IPS-NIHi7 (cell line): Measurements from ENCODE around the gene CAPZB.
"Not testable (repeated sequence)": the region's sequence is repeated elsewhere in the genome, so short reads cannot be mapped to it uniquely, and the experiment has no call there.

ENCODE experiments used
- DNase-seq: peaks from one replicate; pipeline ENCODE4 v3.0.0; 2012; ENCODE audit warnings: mixed read lengths; ENCODE audit errors: extremely low spot score

The CAPZB gene

DNA sequence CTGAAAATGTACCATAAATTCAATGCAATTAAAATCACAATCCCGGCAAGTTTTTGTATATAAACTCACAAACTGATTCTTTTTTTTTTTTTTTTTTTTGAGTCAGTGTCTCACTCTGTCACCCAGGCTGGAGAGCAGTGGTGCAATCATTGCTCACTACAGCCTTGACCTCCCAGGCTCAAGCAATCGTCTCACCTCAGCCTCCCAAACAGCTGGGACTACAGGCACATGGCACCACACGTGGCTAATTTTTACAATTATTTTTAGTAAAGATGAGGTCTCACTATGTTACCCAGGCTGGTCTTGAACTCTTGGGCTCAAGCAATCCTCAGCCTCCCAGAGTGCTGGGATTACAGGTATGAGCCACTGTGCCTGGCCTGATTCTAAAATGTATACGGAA lies 12.1 kb upstream of the CAPZB start:
- DNase-seq, result not testable (repeated sequence)

DNA sequence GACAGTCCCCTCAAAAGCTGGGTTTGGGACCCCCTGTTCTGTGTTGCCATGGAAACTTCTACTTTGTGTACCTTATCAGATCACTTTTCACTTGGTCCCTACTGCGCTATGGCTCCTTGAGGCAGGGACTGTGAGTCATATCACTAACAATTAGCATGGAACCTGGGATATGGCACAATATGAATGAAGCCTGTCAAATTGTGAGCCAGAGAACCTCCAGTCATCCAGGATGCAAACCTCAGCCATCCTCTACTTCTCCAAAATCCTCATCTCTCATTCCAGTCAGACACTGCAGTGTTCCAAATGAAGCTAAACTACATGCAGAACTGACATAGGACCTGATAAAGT lies 11.2 kb upstream of the CAPZB start:
- DNase-seq, result no peak

DNA sequence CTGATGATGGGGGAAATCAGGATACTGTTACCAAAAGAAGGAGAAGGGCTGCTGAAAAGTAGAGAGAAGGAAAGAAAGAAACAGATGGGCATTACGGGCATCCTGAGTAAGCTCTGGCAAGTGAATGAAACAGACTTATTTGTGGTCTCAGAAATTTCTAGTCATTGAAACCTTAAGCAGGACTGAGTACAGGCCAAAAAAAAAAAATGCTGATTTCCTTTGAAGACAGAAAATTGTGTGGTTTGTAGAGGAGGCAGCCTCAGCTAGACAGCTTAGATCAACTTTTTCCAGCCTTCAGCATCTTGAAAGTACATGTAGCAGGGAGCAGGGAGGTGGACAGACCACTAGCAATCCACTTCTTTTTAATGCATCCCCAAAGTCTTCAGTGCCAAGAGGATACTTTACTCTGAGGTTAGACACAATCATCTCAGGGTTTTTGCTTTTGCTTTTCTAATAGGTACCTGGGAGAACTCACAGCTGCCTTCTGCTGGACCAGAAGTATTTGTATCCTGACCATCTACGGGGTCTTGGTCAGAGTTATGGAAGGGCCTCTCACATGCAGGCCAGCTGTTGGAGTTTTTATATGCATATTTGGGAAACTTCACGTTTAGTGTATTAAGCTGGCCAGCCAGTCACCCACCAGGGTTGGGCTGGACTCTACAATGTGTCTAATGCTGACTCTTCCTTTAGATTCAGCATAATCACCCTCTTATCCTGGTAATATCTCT lies 10.6 kb upstream of the CAPZB start:
- no peak for DNase-seq

DNA sequence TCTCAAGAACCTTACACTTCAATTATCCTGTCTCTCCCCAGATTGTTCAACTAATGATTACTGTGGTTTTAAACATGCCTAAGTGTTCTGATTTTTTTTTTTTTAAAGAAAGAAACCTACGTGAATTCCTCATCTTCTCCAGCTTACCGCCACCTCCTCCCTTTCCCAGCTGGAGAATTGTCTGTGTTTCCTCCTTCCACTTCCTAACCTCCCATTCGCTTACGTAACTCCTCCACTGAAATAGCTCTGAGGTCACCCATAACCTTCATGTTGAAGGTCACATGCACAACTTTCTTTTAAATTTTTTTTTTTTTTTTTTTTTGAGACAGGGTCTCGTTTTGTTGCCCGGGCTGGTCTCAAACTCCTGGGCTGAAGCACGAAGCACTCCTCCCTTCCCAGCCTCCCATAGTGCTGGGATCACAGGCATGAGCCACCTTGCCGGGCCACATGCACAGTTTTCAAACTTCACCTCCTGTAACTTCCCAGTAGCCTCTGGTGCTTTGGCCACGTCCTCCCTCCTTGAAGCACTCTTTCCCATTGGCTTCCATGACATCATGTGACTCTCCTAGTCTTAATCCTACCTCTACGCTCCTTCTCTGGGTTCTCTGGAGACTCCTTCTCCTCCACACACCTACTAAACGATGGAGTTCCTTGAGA lies 9.8 kb upstream of the CAPZB start:
- no peak for DNase-seq

DNA sequence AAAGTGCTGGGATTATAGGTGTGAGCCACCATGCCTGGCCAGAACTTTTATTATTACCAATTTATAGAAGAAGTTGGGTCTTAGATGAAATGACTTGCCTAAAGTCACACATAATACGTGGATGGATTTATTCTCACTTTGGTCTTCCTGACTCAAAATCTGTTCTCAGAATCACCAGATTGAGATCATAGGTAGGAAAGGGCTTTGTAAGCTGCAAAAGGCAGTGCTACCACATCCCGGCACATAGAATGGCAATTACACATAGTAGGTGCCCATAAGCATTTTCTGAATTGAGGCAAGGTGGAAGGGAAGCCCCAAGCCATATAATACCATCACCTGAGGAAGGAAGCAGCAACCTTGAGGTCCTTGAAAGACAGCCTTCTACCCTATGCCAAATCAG lies 8.2 kb upstream of the CAPZB start:
- no peak for DNase-seq

DNA sequence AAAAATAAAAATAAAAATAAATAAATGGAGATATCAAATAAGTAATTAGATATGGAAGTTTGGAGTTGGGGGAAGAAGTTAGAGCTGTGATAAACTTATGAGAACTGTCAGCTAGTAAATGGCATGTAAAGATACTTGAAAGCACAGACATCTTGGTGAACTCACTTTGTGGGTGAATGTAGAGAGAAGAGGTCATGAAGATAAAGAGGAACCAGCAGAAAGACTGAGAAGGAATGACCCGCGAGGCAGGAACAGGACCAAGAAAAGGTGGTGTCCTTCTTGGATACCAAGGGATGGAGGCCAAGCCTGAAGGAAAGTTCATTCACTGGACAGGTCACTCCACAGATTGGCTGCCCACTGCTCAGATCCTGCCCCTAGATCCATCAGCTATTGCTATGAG lies 4.7 kb upstream of the CAPZB start:
- DNase-seq, result no peak

DNA sequence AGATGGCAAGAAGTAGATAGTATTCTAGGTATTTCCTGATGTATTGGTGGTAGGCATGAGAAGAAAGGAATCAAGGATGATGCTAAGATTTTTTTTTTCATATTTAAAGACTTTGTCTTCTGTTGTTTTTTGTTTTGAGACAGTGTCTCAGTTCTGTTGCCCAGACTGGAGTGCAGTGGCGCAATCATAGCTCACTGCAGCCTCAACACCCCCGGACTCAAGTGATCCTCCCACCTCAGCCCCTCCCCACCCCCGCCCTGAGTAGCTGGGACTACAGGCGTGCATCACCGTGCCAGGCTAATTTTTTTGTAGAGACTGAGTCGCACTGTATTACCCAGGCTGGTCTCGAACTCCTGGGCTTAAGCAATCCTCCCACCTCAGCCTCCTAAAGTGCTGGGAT lies 2.8 kb upstream of the CAPZB start:
- DNase-seq, result no peak

DNA sequence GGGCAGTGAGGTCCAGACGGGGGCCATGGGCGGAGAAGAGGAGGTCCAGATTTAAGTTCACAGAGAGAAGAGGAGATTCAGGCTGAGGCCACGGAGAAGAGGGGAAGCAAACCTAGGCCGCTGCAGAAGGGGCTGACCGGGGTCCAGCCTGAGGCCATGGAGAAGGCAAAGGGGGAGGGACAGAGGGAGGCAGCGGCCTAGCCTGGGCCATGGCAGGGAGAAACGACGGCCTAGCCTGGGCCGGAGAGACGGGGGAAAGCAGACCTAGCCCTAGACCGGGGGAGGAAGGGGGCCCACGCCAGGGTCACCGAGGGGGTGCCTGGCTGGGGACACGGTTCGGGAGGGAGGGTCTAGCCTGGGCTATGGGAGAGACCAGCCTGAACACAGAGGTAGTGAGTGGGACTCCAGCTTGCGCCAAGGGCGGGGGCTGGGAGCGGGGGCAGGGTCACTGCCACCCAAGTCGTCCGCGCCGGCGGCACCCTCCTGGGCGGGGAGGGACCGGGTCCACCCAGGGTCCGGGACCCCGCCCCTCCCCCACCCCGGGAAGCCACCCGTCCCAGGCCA lies 459 bp downstream of the CAPZB start:
- peak; percentile 45 for DNase-seq

DNA sequence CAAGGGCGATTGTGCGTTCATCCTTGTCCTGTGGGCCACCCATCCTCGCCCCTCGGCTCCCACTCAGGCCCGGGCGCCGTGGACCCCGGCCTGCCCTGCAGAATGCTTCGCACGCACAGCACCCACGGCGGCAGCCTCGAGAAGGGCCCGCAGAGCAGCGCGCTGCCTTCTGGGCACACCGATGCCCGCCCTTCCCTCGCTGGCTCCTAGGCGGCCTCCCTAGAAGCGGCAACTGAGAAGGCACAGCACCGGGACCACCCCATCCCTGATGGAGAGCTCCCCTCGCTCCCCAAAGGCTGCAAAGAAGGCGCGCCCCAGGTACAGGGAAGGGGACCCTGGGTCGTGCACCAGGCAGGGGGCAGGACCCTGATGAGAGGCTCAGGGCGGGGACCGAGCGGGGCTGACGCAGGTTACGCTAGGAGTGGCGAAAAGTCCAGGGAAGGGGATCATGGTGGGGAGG lies 971 bp downstream of the CAPZB start:
- no peak for DNase-seq

DNA sequence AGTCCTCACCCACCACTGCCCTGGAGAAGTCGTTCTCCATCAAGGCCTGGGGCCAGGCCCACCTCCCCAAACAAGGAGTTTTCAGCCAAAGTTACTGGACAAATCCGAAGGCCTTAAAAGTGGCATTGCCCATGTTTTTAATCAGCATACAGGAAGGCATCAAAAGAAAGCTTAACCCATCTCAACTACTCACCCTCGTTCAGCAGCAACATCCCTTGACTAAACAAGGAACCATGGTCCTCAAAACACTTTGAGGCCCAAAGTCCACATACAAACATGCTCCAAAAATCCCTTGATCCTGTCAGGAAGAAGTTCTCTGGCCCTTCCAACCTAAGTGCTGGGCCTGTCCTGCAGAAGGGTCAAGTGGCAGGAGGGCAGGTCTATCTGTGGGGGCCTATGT lies 1.6 kb downstream of the CAPZB start:
- no peak for DNase-seq

DNA sequence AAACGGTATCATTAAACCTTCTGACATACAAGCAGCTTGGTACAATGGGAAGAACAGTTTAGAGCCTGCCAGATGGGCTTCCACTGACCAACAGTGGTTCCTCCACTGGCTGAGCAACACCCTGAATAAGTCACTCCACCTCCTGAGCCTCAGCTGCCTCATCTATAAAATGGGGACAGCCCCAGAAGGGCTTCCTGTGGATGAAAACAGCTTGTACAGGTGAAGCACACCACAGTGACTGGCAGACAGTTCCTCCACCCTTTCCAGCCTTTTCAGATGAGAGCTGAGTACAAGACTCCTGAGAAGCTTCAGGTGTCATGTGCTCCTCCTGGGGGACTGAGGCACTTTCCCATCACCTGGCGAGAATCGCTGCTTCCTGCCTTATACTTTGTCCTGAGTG lies 2.1 kb downstream of the CAPZB start:
- no peak for DNase-seq

DNA sequence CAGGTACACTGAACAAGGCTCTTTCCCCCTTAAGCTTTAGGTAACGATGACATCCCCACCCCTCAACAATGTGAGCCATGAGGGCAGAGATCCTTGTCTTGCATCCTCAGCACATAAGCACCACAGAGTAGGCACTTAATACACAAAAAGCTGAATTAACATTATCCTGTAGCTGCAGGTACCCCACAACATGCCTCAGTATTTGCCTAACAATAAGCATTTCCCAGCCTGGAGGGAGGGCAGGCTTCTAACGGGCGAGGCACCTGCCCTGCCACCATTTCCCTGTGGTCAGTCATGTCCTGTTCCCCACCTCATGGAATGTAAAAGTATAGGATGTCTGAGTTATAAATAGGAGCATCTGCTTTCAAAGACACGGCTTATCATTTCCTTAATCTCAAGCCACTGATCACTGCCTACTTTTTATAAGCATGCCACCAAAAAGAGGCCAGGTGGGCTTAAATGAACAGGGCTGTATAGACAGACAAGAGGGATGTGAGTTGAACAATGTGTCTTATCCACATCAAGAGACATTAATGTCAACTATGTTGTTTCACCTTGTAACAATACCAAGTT lies 3.4 kb downstream of the CAPZB start:
- DNase-seq, result peak; percentile 49

DNA sequence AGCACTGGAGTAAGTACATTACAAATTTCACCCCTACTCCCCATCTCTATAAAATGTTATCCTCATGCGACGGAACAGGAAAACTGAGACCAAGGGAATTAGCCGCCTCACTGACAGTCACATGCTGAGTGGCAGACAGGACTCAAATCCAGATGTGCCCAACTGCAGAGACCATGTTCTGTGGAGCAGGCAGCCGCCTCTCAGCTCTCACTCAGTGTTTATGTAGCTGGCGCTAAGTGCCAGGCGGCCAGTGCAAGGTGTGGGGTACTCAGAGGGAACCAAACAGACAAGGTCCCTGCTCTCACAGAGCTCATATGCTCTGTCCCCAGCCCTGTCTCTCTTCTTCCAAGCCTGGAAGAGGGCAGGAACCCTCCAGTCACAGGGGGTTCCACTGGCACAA lies 5.1 kb downstream of the CAPZB start:
- DNase-seq, result no peak

DNA sequence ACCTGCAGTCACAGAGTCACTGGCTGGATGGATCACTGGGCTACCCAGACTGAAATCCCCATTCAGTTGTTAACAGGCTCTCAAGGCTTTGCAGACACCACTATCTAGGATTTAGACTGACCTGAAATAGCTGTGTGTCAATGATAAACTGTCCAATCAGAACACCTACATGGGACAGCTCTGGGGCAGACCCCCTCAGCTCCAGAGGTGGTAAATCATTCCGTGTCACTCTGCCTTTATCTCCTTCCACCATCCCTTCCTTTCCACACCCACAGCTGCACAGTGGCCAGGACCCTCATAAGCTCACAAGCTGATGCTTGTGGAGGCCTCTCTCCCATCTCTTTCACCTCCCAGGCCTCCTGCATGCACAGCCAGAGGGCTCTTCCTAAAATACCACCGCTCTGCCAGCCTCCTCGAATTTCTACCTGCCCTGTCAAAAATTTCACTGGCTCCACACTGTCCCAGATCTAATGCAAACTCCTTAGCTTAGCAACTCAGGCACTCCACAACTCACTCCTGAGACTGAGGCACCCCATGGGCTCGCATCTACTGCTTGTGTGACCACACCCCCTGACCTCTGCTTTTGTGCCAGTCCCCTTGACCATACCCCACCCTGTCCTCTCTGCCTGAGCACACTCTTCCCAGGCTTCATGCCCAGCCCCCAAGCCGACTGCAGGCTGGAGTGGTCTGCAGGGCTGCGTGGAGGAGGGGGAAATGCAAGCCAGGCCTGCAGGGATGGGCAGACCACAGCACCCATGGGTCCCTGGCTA lies 5.8 kb downstream of the CAPZB start:
- no peak for DNase-seq

DNA sequence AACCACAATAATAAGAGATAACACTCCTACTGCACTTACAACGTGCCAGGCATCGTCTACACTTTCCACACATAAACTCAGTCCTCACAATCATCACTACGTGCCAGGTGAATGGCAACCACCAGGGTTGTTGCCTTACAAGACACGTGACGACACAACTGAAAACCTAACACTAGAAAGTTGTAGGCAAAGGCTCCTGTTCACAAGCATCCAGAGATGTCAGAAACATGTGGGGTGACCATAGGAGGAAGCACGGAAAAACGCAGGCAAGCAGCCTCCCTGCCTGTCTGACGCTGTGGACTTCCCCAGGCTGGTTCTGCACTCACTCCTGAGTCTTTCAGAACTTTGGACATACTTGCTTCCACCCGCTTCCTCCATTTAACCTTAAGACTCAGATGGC lies 7.0 kb downstream of the CAPZB start:
- DNase-seq, result no peak

DNA sequence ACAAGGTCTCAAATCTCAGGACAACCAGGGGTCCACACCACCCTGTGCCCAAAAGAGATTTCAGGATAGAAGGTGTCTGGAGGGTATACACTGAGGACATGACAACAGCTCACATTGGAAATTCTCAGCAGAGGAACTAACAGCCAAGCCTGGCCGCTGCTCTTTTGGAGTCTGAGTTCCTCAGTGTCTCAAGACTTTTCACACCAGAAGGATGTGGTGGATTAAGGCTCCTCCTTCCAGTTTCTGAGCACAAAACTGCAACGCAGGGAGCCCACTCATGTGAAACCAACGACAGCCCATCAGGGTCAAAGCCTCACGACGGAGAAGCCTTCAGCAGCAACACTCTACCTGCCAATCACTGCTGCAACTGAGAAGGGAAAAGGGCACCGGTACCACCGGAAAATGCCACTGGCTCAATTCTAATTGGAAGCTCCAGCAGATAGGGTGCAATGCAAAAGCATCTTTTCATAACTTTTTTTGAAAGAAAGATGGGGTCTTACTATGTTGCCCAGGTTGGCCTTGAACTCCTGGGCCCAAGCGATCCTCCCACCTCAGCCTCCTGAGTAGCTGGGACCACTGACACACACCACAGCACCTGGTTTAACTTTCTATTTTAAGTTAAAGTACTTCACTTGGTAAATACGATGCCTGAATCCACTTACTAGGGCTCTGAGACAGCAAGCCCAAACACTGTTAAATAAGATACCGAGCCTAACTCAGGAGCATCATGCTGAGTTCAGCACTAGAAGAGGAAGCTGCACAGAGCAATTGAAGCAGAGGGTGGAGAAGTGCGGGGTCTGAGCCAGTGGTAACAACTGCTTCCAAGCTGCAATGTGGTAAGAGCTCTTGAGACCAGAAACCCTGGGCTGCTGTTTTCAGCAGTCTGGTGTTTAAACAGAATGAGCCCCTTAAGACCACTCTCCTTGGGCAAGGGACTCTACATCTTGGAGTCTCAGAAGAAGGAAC lies 7.8 kb downstream of the CAPZB start:
- DNase-seq, result no peak

DNA sequence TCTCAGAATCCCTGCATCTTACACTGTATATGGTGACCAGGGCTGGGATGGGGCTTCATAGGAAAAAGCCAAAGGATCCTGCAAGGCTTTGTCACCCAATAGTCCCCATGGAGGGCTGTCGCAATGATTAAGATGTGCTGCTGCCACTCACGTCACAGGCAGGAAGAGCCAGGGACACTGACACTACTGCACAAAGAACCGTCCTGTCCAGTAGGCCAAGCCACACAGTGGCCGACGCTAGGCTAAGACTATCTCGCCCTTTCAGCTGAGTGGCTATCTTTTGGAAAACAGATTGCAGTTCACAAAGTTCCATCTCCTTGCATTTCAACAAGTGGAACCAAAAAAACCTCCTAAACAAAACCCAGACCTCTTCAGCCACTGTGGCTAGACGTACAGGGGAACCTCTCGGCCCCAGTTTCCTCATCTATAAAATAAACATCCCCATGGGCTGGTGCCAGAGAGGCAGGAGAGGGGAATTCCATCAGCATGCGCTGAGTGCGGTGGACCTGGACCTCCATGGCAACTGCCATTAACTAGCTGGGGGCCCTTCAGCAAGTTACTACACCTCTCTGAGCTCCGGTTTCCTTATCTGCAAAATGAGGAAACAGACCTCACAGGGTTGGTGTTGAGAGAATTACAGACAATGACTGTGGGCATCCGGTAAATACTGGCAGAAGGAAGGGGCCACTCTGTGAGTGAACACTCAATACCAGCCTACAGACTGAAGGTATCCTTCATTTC lies 8.7 kb downstream of the CAPZB start:
- DNase-seq, result no peak

DNA sequence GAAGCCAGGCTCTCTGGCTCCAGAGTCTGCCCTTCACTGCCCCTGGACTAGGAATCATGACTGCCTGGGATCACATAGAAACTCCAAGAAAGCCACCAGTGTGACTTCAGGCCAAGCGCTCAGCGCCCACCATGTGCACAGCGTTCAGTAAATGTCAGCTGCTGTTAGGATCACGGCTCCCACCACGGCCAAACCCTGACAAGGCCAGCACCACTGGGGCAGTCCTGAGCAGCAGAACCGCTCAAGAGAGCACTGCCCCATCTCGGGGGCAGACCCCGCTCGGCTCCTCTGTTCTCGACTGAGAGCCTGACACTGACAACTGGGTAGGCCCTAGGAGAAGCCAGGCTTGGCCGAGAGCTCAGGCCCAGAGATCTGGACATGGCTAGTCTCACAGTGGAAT lies 10.0 kb downstream of the CAPZB start:
- no peak for DNase-seq

DNA sequence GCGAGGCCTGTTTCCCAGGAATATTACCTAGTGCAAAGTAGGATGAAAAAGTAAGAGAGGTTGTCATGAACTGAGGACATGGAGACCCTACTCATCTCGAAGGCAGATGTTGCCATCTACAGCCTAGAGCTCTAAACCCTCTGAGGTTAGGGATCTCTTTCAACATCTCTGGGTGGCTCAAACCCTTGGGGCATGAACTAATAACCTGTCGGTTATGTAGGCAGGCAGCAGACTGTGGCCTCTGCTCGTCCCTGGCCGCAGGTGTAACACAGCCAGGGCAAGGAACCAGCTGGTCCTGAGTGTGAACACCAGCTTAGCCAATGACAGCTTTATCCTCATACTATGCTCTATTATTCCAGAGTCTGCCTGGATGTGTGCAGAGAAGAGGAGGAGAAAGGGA lies 13.2 kb downstream of the CAPZB start:
- no peak for DNase-seq

DNA sequence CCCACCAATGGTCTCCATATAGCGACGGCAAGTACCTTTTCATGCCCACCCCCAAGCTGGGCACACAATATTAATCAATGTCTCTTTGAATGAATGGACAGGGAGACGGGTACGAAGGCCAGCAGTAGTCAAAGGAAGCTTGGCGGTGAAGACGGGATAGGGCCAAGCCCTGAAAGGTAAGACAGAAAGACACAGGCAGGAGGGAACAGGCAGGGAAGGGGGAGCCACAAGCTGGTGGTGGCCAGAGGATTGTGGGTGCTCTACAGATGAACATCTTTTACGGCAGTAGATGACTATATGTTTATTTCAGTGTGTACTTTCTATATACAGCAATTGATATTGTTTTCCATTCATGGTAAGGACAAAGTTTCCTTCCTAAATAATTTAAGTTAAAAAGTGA lies 16.3 kb downstream of the CAPZB start:
- DNase-seq, result no peak
